BJ (cell line): ENCODE data around the gene PLA2G4D. TPM values are rescaled to one million over a fixed set of nuclear protein-coding genes. Genes with fewer than 3 reads are reported as not detected.

Source experiments
- CTCF ChIA-PET: fragments of 350-600 bp; formaldehyde crosslinking; extraction: SDS; loops from one replicate; lab custom pipeline; 2021; ENCODE audit warnings: antibody characterized with exemption, inconsistent platforms; lab: Yijun Ruan, JAX
- POLR2A ChIA-PET: fragments of 300-600 bp; sonication (Branson Sonifier 250); formaldehyde crosslinking; extraction: SDS; loops from one replicate; lab custom pipeline; 2021; ENCODE audit warnings: antibody characterized with exemption; lab: Charles Lee
- DNase-seq: peaks from one replicate; pipeline ENCODE4 v3.0.0-alpha.2; 2011; ENCODE audit warnings: low read depth
- H3K27me3 ChIP-seq: 2 replicates; pipeline ENCODE4 v1.6.0; 2011; ENCODE audit warnings: low read length; ENCODE audit not compliant: control insufficient read depth, insufficient read depth
- H3K36me3 ChIP-seq: 2 replicates; pipeline ENCODE4 v1.5.1; 2011; ENCODE audit warnings: low read length; ENCODE audit not compliant: control insufficient read depth, insufficient read depth
- H3K4me3 ChIP-seq: 2 replicates; pipeline ENCODE4 v1.5.1; 2011; ENCODE audit warnings: low read depth, mild to moderate bottlenecking, control low read depth, low read length
- CTCF ChIP-seq: IDR thresholded peaks from 2 replicates; pipeline ENCODE4 v1.5.1; 2011; ENCODE audit warnings: low read depth, mild to moderate bottlenecking, control low read depth, inconsistent platforms, low read length, moderate library complexity; ENCODE audit not compliant: insufficient read depth
- polyA plus RNA-seq: library from polyadenylated mRNA; depleted of rRNA; stranded (reverse); fragments of >200 nt; gene quantifications from 2 replicates; pipeline ENCODE4 v1.2.3, GENCODE V29; 2011

PLA2G4D gene
- polyA plus RNA-seq, 1 experiment, result not detected

- no peak for DNase-seq
- Histone ChIP-seq H3K27me3 (peaks cover 29% of the 10 kb centered on the region), H3K36me3 (no peaks in the 10 kb centered on the region), H3K4me3 (no peak overlapping the region)
- no peak for TF ChIP-seq CTCF
- CTCF ChIA-PET, result interaction anchor here (0.6 kb wide), 1 partner anchor 48 kb away, joined by 3 read pairs; no protein-coding TSS in a partner anchor
- POLR2A ChIA-PET, result no interaction called here
Observed at GRCh38 chr15:42087926-42088800, 6.2 kb downstream of the PLA2G4D start.

- Histone ChIP-seq H3K4me3 (no peak overlapping the region), H3K27me3 (peaks cover 29% of the 10 kb centered on the region), H3K36me3 (no peaks in the 10 kb centered on the region)
- no peak for DNase-seq
- CTCF ChIA-PET, result no interaction called here
- no peak for TF ChIP-seq CTCF
- POLR2A ChIA-PET, result no interaction called here
Observed at GRCh38 chr15:42087460-42087859, 6.9 kb downstream of the PLA2G4D start.

GRCh38 chr15:42085721-42086120 is 8.6 kb downstream of the PLA2G4D start:
- DNase-seq, result no peak
- peaks cover 35% of the 10 kb centered on the region for H3K27me3 ChIP-seq
- POLR2A ChIA-PET, result no interaction called here
- CTCF ChIA-PET, result interaction anchor here (1.4 to 4.8 kb wide), 8 partner anchors 8 to 386 kb away, joined by 4 to 63 read pairs (median 20); partner anchors contain the start of gene PLA2G4D
- H3K4me3 ChIP-seq, result no peak overlapping the region
- TF ChIP-seq CTCF, result no peak
- H3K36me3 ChIP-seq, result no peaks in the 10 kb centered on the region

- DNase-seq, result no peak
- TF ChIP-seq CTCF, result no peak
- Histone ChIP-seq H3K27me3 (peaks cover 36% of the 10 kb centered on the region), H3K4me3 (no peak overlapping the region), H3K36me3 (no peaks in the 10 kb centered on the region)
- ChIA-PET CTCF (interaction anchor here (0.9 to 5.4 kb wide), 14 partner anchors 9 to 97 kb away, joined by 3 to 63 read pairs (median 18); partner anchors contain the start of gene PLA2G4D), POLR2A (no interaction called here)
Observed at GRCh38 chr15:42085236-42085605, 9.1 kb downstream of the PLA2G4D start.

GRCh38 chr15:42084465-42085235 is 9.7 kb downstream of the PLA2G4D start:
- Histone ChIP-seq H3K4me3 (no peak overlapping the region), H3K36me3 (no peaks in the 10 kb centered on the region), H3K27me3 (peaks cover 37% of the 10 kb centered on the region)
- peak; percentile 93 for TF ChIP-seq CTCF
- DNase-seq, result no peak
- ChIA-PET CTCF (interaction anchor here (0.6 to 5.4 kb wide), 30 partner anchors 10 to 1508 kb away, joined by 3 to 63 read pairs (median 5); partner anchors contain the start of gene PLA2G4D), POLR2A (no interaction called here)
